Measurements from ENCODE around the gene SSRP1.

Gene SSRP1

DNA sequence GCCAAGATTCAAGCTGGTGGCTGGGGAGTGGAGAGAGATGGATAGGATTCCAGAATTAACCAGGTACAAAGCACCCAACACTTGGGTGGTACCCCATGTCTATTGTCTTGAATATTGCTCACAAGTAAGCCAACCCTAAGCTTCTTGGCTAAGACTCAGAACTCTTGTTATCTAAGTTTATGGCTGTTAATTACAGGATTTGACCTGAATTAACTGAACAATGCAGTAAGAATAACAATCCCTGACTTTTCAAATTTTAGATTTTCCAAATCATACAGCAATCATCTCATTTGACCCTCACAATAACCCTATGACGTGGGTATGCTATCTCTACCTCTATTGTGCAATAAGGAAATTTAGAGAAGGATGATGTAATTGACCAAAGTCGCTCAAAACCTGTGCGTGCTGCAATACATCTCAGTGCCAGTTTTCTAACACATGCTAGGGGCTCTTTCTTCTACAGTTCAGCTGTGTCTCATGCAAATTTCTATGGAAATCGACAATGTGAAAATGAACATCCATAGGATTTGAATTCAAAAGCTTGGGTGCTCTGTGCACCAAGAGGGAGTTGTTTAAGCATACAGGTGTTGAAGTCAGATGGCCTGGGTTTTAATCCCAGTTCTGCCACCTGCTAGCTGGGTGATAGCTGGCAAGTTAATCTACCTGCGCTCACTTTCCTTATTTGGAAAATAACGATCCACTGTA lies 58.6 kb downstream of the SSRP1 start:
- no peak for FAIRE-seq
- DNase-seq (ENCODE audit: insufficient read length, low spot score) = no peak
- no peak for TF ChIP-seq POLR2A (IDR thresholded peaks at IDR 0.05; ENCODE audit: low read depth, low read length)

DNA sequence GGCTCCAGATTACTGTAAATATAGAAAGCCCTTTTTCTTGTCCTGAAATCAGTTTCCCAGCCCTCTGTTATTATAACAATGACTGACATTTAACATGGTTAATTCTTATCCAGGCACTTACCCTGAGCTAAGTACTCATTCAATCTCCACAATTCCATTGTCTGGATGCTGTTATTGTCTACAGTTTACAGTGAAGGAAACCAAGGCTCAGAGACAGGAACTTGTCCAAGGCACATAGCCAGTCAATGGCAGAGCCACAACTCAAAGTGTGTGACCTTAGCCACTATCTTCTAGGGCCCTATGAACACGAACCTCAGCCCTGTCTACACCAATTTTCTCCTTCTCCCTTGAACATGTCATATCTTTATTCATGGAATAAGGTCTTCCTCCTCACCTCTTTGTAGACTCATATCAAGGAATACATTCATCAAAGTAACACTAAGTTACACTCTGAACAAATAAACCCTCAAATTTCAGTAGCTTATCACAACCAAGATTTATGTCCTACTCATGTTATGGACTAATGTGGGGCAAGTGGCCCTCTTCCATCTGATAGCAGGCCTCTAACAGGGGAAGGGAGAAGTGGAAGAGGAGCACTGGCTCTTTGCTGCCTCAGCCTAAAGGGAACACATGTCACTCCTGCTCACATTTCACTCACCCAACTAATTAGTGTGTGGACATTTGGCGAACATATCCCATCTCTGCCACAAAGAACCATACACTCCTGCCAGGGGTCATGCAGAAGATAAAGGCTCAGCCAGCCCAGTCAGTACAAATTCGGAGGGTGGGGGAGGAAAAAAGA lies 59.3 kb downstream of the SSRP1 start:
- TF ChIP-seq POLR2A (IDR thresholded peaks at IDR 0.05; ENCODE audit: low read depth, low read length) = no peak
- DNase-seq (ENCODE audit: insufficient read length, low spot score) (no peak), FAIRE-seq (no peak)
